Measurements from ENCODE around the gene ADORA3.

GRCh38 chr1:111449703-111450017, 53.8 kb downstream of the ADORA3 start:
- TF ChIP-seq CTCF (conservative IDR thresholded peaks at IDR 0.05; ENCODE audit: low read depth, low read length): no peak
- TF ChIP-seq EZH2 (IDR thresholded peaks at IDR 0.05; ENCODE audit: borderline replicate concordance, low read depth, low read length, poor library complexity, severe bottlenecking): no peak
